ENCODE data around the gene SPEF2. TPM values are rescaled to one million over a fixed set of nuclear protein-coding genes. Genes with fewer than 3 reads are reported as not detected.

Gene SPEF2
- total and polyA plus RNA-seq, 2 experiments from 2014 or later, result 0.17 to 0.21 TPM

GRCh38 chr5:35821513-35821912, 203.8 kb downstream of the SPEF2 start:
- Histone ChIP-seq H3F3A (replicated peaks; ENCODE audit: low read depth) (no peaks in the 10 kb centered on the region), H4K20me1 (replicated peaks; ENCODE audit: insufficient read depth) (no peaks in the 10 kb centered on the region), H3K79me2 (replicated peaks; ENCODE audit: insufficient read depth) (no peaks in the 10 kb centered on the region), H2AFZ (no peak overlapping the region), H3K36me3 (ENCODE audit: insufficient read depth) (no peaks in the 10 kb centered on the region), H3K27ac (ENCODE audit: low read depth) (no peak overlapping the region), H3K4me3 (no peak overlapping the region), H3K4me1 (ENCODE audit: insufficient read depth) (no peaks in the 10 kb centered on the region), H3K4me2 (no peak overlapping the region), H3K27me3 (ENCODE audit: insufficient read depth) (no peaks in the 10 kb centered on the region), H3K9me2 (ENCODE audit: insufficient read depth) (peaks cover 3% of the 10 kb centered on the region; the same call in 1 of the 2 replicates)
- Mint-ChIP-seq H3K36me3 (ENCODE audit: low read depth) (no peaks in the 10 kb centered on the region), H3K4me3 (no peak overlapping the region), H3K27me3 (ENCODE audit: insufficient read depth, low read depth, poor library complexity) (peaks cover 5% of the 10 kb centered on the region), H3K27ac (no peak overlapping the region), H3K9me3 (no peaks in the 10 kb centered on the region), H3K4me1 (no peaks in the 10 kb centered on the region)
- no peak for TF ChIP-seq CREB1 (CRISPR knock-in tag; IDR thresholded peaks at IDR 0.05; ENCODE audit: low read depth)
- no peak for TF ChIP-seq POLR2AphosphoS5 (IDR thresholded peaks at IDR 0.05; ENCODE audit: low read depth)
- TF ChIP-seq, protein P1, sequence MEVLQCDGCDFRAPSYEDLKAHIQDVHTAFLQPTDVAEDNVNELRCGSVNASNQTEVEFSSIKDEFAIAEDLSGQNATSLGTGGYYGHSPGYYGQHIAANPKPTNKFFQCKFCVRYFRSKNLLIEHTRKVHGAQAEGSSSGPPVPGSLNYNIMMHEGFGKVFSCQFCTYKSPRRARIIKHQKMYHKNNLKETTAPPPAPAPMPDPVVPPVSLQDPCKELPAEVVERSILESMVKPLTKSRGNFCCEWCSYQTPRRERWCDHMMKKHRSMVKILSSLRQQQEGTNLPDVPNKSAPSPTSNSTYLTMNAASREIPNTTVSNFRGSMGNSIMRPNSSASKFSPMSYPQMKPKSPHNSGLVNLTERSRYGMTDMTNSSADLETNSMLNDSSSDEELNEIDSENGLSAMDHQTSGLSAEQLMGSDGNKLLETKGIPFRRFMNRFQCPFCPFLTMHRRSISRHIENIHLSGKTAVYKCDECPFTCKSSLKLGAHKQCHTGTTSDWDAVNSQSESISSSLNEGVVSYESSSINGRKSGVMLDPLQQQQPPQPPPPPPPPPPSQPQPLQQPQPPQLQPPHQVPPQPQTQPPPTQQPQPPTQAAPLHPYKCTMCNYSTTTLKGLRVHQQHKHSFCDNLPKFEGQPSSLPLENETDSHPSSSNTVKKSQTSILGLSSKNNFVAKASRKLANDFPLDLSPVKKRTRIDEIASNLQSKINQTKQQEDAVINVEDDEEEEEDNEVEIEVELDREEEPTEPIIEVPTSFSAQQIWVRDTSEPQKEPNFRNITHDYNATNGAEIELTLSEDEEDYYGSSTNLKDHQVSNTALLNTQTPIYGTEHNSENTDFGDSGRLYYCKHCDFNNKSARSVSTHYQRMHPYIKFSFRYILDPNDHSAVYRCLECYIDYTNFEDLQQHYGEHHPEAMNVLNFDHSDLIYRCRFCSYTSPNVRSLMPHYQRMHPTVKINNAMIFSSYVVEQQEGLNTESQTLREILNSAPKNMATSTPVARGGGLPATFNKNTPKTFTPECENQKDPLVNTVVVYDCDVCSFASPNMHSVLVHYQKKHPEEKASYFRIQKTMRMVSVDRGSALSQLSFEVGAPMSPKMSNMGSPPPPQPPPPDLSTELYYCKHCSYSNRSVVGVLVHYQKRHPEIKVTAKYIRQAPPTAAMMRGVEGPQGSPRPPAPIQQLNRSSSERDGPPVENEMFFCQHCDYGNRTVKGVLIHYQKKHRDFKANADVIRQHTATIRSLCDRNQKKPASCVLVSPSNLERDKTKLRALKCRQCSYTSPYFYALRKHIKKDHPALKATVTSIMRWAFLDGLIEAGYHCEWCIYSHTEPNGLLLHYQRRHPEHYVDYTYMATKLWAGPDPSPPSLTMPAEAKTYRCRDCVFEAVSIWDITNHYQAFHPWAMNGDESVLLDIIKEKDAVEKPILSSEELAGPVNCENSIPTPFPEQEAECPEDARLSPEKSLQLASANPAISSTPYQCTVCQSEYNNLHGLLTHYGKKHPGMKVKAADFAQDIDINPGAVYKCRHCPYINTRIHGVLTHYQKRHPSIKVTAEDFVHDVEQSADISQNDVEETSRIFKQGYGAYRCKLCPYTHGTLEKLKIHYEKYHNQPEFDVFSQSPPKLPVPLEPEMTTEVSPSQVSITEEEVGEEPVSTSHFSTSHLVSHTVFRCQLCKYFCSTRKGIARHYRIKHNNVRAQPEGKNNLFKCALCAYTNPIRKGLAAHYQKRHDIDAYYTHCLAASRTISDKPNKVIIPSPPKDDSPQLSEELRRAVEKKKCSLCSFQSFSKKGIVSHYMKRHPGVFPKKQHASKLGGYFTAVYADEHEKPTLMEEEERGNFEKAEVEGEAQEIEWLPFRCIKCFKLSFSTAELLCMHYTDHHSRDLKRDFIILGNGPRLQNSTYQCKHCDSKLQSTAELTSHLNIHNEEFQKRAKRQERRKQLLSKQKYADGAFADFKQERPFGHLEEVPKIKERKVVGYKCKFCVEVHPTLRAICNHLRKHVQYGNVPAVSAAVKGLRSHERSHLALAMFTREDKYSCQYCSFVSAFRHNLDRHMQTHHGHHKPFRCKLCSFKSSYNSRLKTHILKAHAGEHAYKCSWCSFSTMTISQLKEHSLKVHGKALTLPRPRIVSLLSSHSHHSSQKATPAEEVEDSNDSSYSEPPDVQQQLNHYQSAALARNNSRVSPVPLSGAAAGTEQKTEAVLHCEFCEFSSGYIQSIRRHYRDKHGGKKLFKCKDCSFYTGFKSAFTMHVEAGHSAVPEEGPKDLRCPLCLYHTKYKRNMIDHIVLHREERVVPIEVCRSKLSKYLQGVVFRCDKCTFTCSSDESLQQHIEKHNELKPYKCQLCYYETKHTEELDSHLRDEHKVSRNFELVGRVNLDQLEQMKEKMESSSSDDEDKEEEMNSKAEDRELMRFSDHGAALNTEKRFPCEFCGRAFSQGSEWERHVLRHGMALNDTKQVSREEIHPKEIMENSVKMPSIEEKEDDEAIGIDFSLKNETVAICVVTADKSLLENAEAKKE (CRISPR knock-in tag; IDR thresholded peaks at IDR 0.05), result no peak
- no peak for TF ChIP-seq NANOG (IDR thresholded peaks at IDR 0.05; ENCODE audit: borderline replicate concordance)
- TF ChIP-seq EZH2phosphoT487 (IDR thresholded peaks at IDR 0.05; ENCODE audit: unreplicated experiment), result no peak
- no peak for TF ChIP-seq STAT1 (IDR thresholded peaks at IDR 0.05; ENCODE audit: unreplicated experiment)
- no peak for TF ChIP-seq JUNB (IDR thresholded peaks at IDR 0.05; ENCODE audit: unreplicated experiment)
- TF ChIP-seq EZH2 (IDR thresholded peaks at IDR 0.05; ENCODE audit: low read depth, unreplicated experiment), result no peak
- TF ChIP-seq ZNF114 (CRISPR knock-in tag; IDR thresholded peaks at IDR 0.05), result no peak
- TF ChIP-seq ZNF331 (CRISPR knock-in tag; IDR thresholded peaks at IDR 0.05; ENCODE audit: low read depth), result no peak
- no peak for TF ChIP-seq CTCF (conservative IDR thresholded peaks at IDR 0.05; ENCODE audit: low read depth in 2 of 2)
- TF ChIP-seq REST (IDR thresholded peaks at IDR 0.05; ENCODE audit: unreplicated experiment), result no peak
- TF ChIP-seq ETS1 (IDR thresholded peaks at IDR 0.05), result no peak
- no peak for DNase-seq (ENCODE audit: low spot score)
- ATAC-seq, result no peak
